ENCODE results near the gene DCLK2.
A peak's percentile ranks its signal among the peaks of the same experiment; 100 is the strongest.

Gene DCLK2

GRCh38 chr4:150078041-150078578 is at the start of gene DCLK2:
Gene DCLK2, plus strand, starts transcription at chr4:150078445. Its CDS starts 583 bp downstream, at chr4:150079028.
- DNase-seq, result peak; percentile 90

GRCh38 chr4:150032541-150032940 is 45.7 kb upstream of the DCLK2 start:
- peak; percentile 13 for DNase-seq

- DNase-seq, result peak; percentile 72
These were observed 45.2 kb upstream of the DCLK2 start for GRCh38 chr4:150033081-150033480.

GRCh38 chr4:150033901-150034300 is 44.3 kb upstream of the DCLK2 start:
- peak; percentile 59 for DNase-seq

- DNase-seq, result no peak
These were observed 40.9 kb upstream of the DCLK2 start for GRCh38 chr4:150037251-150037856.

- DNase-seq, result no peak
These were observed 39.7 kb upstream of the DCLK2 start for GRCh38 chr4:150038335-150039076.

- no peak for DNase-seq
These were observed 38.7 kb upstream of the DCLK2 start for GRCh38 chr4:150039274-150040127.

GRCh38 chr4:150044517-150044916 is 33.7 kb upstream of the DCLK2 start:
- DNase-seq, result no peak

- DNase-seq, result peak; percentile 26
These were observed 32.8 kb upstream of the DCLK2 start for GRCh38 chr4:150045410-150045809.

- no peak for DNase-seq
These were observed 31.5 kb upstream of the DCLK2 start for GRCh38 chr4:150046728-150047217.

GRCh38 chr4:150047546-150047945 is 30.7 kb upstream of the DCLK2 start:
- no peak for DNase-seq

- DNase-seq, result no peak
These were observed 28.6 kb upstream of the DCLK2 start for GRCh38 chr4:150049682-150050081.

GRCh38 chr4:150050566-150050965 is 27.7 kb upstream of the DCLK2 start:
- no peak for DNase-seq

GRCh38 chr4:150051111-150051510 is 27.1 kb upstream of the DCLK2 start:
- DNase-seq, result no peak

GRCh38 chr4:150055467-150055866 is 22.8 kb upstream of the DCLK2 start:
- no peak for DNase-seq

GRCh38 chr4:150056569-150056968 is 21.7 kb upstream of the DCLK2 start:
- peak; percentile 57 for DNase-seq

GRCh38 chr4:150061086-150061776 is 17.0 kb upstream of the DCLK2 start:
- DNase-seq, result no peak

- DNase-seq, result no peak
These were observed 15.1 kb upstream of the DCLK2 start for GRCh38 chr4:150063128-150063527.

GRCh38 chr4:150065740-150066139 is 12.5 kb upstream of the DCLK2 start:
- DNase-seq, result no peak

GRCh38 chr4:150067859-150068258 is 10.4 kb upstream of the DCLK2 start:
- no peak for DNase-seq

- no peak for DNase-seq
These were observed 9.8 kb upstream of the DCLK2 start for GRCh38 chr4:150068300-150068960.

- DNase-seq, result no peak
These were observed 8.9 kb upstream of the DCLK2 start for GRCh38 chr4:150069353-150069752.

Measured in fibroblast of skin of right quadriceps (primary cell).